WTC11 (cell line): ENCODE measurements around the gene LAMP1. TPM values are rescaled to one million over a fixed set of nuclear protein-coding genes. Genes with fewer than 3 reads are reported as not detected.
A peak's percentile ranks its signal among the peaks of the same experiment; 100 is the strongest.

Source experiments
- ATAC-seq: fragments of 200-7000 bp; cut with Tn5 transposase; 2 replicates; pipeline ENCODE4 v1.10.0; 2021; ENCODE audit warnings: mild to moderate bottlenecking, moderate library complexity
- CTCF ChIA-PET: fragments of 300-600 bp; sonication (Branson Sonifier 250); formaldehyde crosslinking; loops from one replicate; lab custom pipeline; 2021; ENCODE audit warnings: antibody characterized with exemption; lab: Charles Lee
- POLR2A ChIA-PET: fragments of 350-600 bp; sonication (Branson Sonifier 250); formaldehyde crosslinking; loops from one replicate; lab custom pipeline; 2021; ENCODE audit warnings: antibody characterized with exemption; lab: Charles Lee
- DNase-seq: peaks from one replicate; pipeline ENCODE4 v3.0.0; 2021; ENCODE audit warnings: low spot score
- H3K27ac Mint-ChIP-seq: 2 replicates; pipeline ENCODE4 v1.8.0; 2021; ENCODE audit warnings: mixed read lengths
- H3K27me3 Mint-ChIP-seq: 2 replicates; pipeline ENCODE4 v1.8.0; 2021; ENCODE audit warnings: low read depth, mild to moderate bottlenecking, moderate library complexity, mixed read lengths
- H3K36me3 Mint-ChIP-seq: 2 replicates; pipeline ENCODE4 v1.8.0; 2021; ENCODE audit warnings: mixed read lengths
- H3K4me1 Mint-ChIP-seq: 2 replicates; pipeline ENCODE4 v1.8.0; 2022; ENCODE audit warnings: mixed read lengths
- H3K4me3 Mint-ChIP-seq: 2 replicates; pipeline ENCODE4 v1.8.0; 2021; ENCODE audit warnings: mild to moderate bottlenecking, moderate library complexity, mixed read lengths
- H3K9me3 Mint-ChIP-seq: 2 replicates; pipeline ENCODE4 v1.8.0; 2021; ENCODE audit warnings: mixed read lengths
- ATF6 ChIP-seq: sonication (generic); formaldehyde crosslinking; IDR thresholded peaks from 2 replicates; pipeline ENCODE4 v1.8.1; 2023; ENCODE audit warnings: mild to moderate bottlenecking, missing genetic modification reagents
- CREM ChIP-seq: sonication (generic); formaldehyde crosslinking; IDR thresholded peaks from 2 replicates; pipeline ENCODE4 v1.8.1; 2022; ENCODE audit warnings: mild to moderate bottlenecking, missing genetic modification reagents, moderate library complexity
- EMX1 ChIP-seq: fragments of 250-450 bp; sonication (Bioruptor Pico); IDR thresholded peaks from 2 replicates; pipeline ENCODE4 v1.8.0; 2021; ENCODE audit warnings: mild to moderate bottlenecking
- ESRRA ChIP-seq: sonication (generic); formaldehyde crosslinking; IDR thresholded peaks from 2 replicates; pipeline ENCODE4 v1.8.1; 2022; ENCODE audit warnings: mild to moderate bottlenecking, missing genetic modification reagents, borderline replicate concordance
- FOXP4 ChIP-seq: sonication (generic); formaldehyde crosslinking; IDR thresholded peaks from 2 replicates; pipeline ENCODE4 v1.8.0; 2022; ENCODE audit warnings: mild to moderate bottlenecking, missing genetic modification reagents
- JAZF1 ChIP-seq: fragments of 250-450 bp; sonication (Bioruptor Pico); IDR thresholded peaks from 2 replicates; pipeline ENCODE4 v1.9.0; 2021; ENCODE audit warnings: moderate library complexity, mild to moderate bottlenecking, inconsistent platforms
- KAT7 ChIP-seq: sonication (generic); formaldehyde crosslinking; IDR thresholded peaks from 2 replicates; pipeline ENCODE4 v1.8.1; 2023; ENCODE audit warnings: missing genetic modification reagents, mild to moderate bottlenecking, borderline replicate concordance
- MXD4 ChIP-seq: fragments of 250-450 bp; sonication (Bioruptor Pico); IDR thresholded peaks from 2 replicates; pipeline ENCODE4 v1.8.0; 2021; ENCODE audit warnings: mild to moderate bottlenecking, moderate library complexity, borderline replicate concordance
- PRRX2 ChIP-seq: fragments of 250-450 bp; sonication (Bioruptor Pico); IDR thresholded peaks from 2 replicates; pipeline ENCODE4 v1.8.0; 2021; ENCODE audit warnings: mild to moderate bottlenecking
- RORB ChIP-seq: fragments of 250-450 bp; sonication (Bioruptor Pico); IDR thresholded peaks from 2 replicates; pipeline ENCODE4 v1.9.0; 2021; ENCODE audit warnings: mild to moderate bottlenecking
- SMAD4 ChIP-seq: sonication (generic); formaldehyde crosslinking; IDR thresholded peaks from 2 replicates; pipeline ENCODE4 v1.8.0; 2022; ENCODE audit warnings: mild to moderate bottlenecking, missing genetic modification reagents
- TEAD4 ChIP-seq: sonication (generic); formaldehyde crosslinking; IDR thresholded peaks from 2 replicates; pipeline ENCODE4 v1.8.0; 2022; ENCODE audit warnings: mild to moderate bottlenecking, missing genetic modification reagents
- TP53 ChIP-seq: sonication (generic); formaldehyde crosslinking; IDR thresholded peaks from 2 replicates; pipeline ENCODE4 v1.8.1; 2023; ENCODE audit warnings: mild to moderate bottlenecking, missing genetic modification reagents
- USF2 ChIP-seq: sonication (generic); formaldehyde crosslinking; IDR thresholded peaks from 2 replicates; pipeline ENCODE4 v1.8.1; 2023; ENCODE audit warnings: mild to moderate bottlenecking, missing genetic modification reagents, moderate library complexity
- ZNF138 ChIP-seq: sonication (generic); formaldehyde crosslinking; conservative IDR thresholded peaks from 2 replicates; pipeline ENCODE4 v1.8.1; 2022; ENCODE audit warnings: mild to moderate bottlenecking, moderate library complexity, missing genetic modification reagents
- ZNF219 ChIP-seq: sonication (generic); formaldehyde crosslinking; IDR thresholded peaks from 2 replicates; pipeline ENCODE4 v1.8.0; 2023; ENCODE audit warnings: missing genetic modification reagents, mild to moderate bottlenecking, borderline replicate concordance
- ZNF232 ChIP-seq: sonication (generic); formaldehyde crosslinking; IDR thresholded peaks from 2 replicates; pipeline ENCODE4 v1.8.0; 2022; ENCODE audit warnings: mild to moderate bottlenecking, missing genetic modification reagents
- ZNF263 ChIP-seq: sonication (generic); formaldehyde crosslinking; IDR thresholded peaks from 2 replicates; pipeline ENCODE4 v1.8.1; 2022; ENCODE audit warnings: low read depth, mild to moderate bottlenecking, moderate library complexity, missing genetic modification reagents
- ZNF317 ChIP-seq: sonication (generic); formaldehyde crosslinking; IDR thresholded peaks from 2 replicates; pipeline ENCODE4 v1.8.1; 2023; ENCODE audit warnings: low read depth, mild to moderate bottlenecking, moderate library complexity, missing genetic modification reagents, borderline replicate concordance
- ZNF396 ChIP-seq: fragments of 250-450 bp; sonication (Bioruptor Pico); IDR thresholded peaks from 2 replicates; pipeline ENCODE4 v1.8.0; 2021; ENCODE audit warnings: mild to moderate bottlenecking, moderate library complexity, borderline replicate concordance
- ZNF425 ChIP-seq: fragments of 250-450 bp; sonication (Bioruptor Pico); conservative IDR thresholded peaks from 2 replicates; pipeline ENCODE4 v1.9.0; 2021; ENCODE audit warnings: mild to moderate bottlenecking
- ZNF671 ChIP-seq: fragments of 250-450 bp; sonication (Bioruptor Pico); IDR thresholded peaks from 2 replicates; pipeline ENCODE4 v1.8.0; 2021; ENCODE audit warnings: mild to moderate bottlenecking
- total RNA-seq: library from RNA; stranded (reverse); gene quantifications from 3 replicates; pipeline ENCODE4 v1.2.3, GENCODE V29; 2021
- TF ChIP-seq, protein P1 (sequence below): sonication (generic); formaldehyde crosslinking; IDR thresholded peaks from 2 replicates; pipeline ENCODE4 v1.8.0; 2022; ENCODE audit warnings: mild to moderate bottlenecking, missing genetic modification reagents
- TF ChIP-seq, protein P2 (sequence below): sonication (generic); formaldehyde crosslinking; IDR thresholded peaks from 2 replicates; pipeline ENCODE4 v1.8.0; 2023; ENCODE audit warnings: missing genetic modification reagents, mild to moderate bottlenecking, borderline replicate concordance

Gene LAMP1
- total RNA-seq, 1 experiment from 2014 or later: 150 TPM

- ATAC-seq: no peak
- TF ChIP-seq PRRX2 (no peak), ZNF425 (CRISPR knock-in tag) (no peak), ZNF263 (CRISPR knock-in tag) (no peak), SMAD4 (CRISPR knock-in tag) (no peak), FOXP4 (no peak), ZNF317 (no peak), MXD4 (no peak), JAZF1 (CRISPR knock-in tag) (no peak), USF2 (CRISPR knock-in tag) (no peak), CREM (CRISPR knock-in tag) (no peak), KAT7 (CRISPR knock-in tag) (no peak), TP53 (CRISPR knock-in tag) (no peak), ZNF671 (no peak), RORB (CRISPR knock-in tag) (no peak), ZNF138 (CRISPR knock-in tag) (no peak), ZNF232 (CRISPR knock-in tag) (no peak), EMX1 (CRISPR knock-in tag) (no peak)
- TF ChIP-seq, protein P1, sequence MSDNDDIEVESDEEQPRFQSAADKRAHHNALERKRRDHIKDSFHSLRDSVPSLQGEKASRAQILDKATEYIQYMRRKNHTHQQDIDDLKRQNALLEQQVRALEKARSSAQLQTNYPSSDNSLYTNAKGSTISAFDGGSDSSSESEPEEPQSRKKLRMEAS (CRISPR knock-in tag): no peak
- TF ChIP-seq, all 79 proteins: peak for 0
- Mint-ChIP-seq H3K27ac (no peak overlapping the region), H3K4me3 (peak overlapping the region; percentile 29; the same call in 1 of the 2 replicates), H3K36me3 (no peaks in the 10 kb centered on the region), H3K4me1 (peaks cover 13% of the 10 kb centered on the region), H3K27me3 (peaks cover 62% of the 10 kb centered on the region), H3K9me3 (peaks cover 33% of the 10 kb centered on the region)
- POLR2A ChIA-PET: no interaction called here
- DNase-seq: no peak
- CTCF ChIA-PET: interaction anchor here (0.6 kb wide), 1 partner anchor 9 kb away, joined by 3 read pairs; no protein-coding TSS in a partner anchor
Observed at GRCh38 chr13:113291129-113291528, 5.9 kb upstream of the LAMP1 start.

GRCh38 chr13:113292021-113292862 lies 4.8 kb upstream of the LAMP1 start:
- Mint-ChIP-seq H3K4me3 (peak overlapping the region; percentile 23), H3K27ac (no peak overlapping the region), H3K36me3 (no peaks in the 10 kb centered on the region; the same call in 1 of the 2 replicates), H3K4me1 (peaks cover 19% of the 10 kb centered on the region), H3K9me3 (peaks cover 28% of the 10 kb centered on the region), H3K27me3 (peaks cover 67% of the 10 kb centered on the region)
- ATAC-seq (peak; percentile 53), DNase-seq (no peak)
- ChIA-PET POLR2A (interaction anchor here (0.7 kb wide), 1 partner anchor 156 kb away, joined by 5 read pairs; no protein-coding TSS in a partner anchor), CTCF (interaction anchor here (0.7 to 0.9 kb wide), 3 partner anchors 16 to 81 kb away, joined by 3 to 6 read pairs (median 4); no protein-coding TSS in a partner anchor)
- TF ChIP-seq ZNF396 (no peak), SMAD4 (CRISPR knock-in tag) (no peak), ATF6 (CRISPR knock-in tag) (no peak), TEAD4 (CRISPR knock-in tag) (no peak), ZNF219 (no peak), ESRRA (CRISPR knock-in tag) (no peak), ZNF138 (CRISPR knock-in tag) (no peak)
- TF ChIP-seq, protein P2, sequence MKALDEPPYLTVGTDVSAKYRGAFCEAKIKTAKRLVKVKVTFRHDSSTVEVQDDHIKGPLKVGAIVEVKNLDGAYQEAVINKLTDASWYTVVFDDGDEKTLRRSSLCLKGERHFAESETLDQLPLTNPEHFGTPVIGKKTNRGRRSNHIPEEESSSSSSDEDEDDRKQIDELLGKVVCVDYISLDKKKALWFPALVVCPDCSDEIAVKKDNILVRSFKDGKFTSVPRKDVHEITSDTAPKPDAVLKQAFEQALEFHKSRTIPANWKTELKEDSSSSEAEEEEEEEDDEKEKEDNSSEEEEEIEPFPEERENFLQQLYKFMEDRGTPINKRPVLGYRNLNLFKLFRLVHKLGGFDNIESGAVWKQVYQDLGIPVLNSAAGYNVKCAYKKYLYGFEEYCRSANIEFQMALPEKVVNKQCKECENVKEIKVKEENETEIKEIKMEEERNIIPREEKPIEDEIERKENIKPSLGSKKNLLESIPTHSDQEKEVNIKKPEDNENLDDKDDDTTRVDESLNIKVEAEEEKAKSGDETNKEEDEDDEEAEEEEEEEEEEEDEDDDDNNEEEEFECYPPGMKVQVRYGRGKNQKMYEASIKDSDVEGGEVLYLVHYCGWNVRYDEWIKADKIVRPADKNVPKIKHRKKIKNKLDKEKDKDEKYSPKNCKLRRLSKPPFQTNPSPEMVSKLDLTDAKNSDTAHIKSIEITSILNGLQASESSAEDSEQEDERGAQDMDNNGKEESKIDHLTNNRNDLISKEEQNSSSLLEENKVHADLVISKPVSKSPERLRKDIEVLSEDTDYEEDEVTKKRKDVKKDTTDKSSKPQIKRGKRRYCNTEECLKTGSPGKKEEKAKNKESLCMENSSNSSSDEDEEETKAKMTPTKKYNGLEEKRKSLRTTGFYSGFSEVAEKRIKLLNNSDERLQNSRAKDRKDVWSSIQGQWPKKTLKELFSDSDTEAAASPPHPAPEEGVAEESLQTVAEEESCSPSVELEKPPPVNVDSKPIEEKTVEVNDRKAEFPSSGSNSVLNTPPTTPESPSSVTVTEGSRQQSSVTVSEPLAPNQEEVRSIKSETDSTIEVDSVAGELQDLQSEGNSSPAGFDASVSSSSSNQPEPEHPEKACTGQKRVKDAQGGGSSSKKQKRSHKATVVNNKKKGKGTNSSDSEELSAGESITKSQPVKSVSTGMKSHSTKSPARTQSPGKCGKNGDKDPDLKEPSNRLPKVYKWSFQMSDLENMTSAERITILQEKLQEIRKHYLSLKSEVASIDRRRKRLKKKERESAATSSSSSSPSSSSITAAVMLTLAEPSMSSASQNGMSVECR: no peak
